SW480 (cell line): ENCODE results near the gene SH3PXD2A.
"Not testable (repeated sequence)": the region's sequence is repeated elsewhere in the genome, so short reads cannot be mapped to it uniquely, and the experiment has no call there.

Source experiments
- DNase-seq: peaks from one replicate; pipeline ENCODE4 v3.0.0-alpha.2; 2016; ENCODE audit warnings: low spot score

SH3PXD2A gene

DNA sequence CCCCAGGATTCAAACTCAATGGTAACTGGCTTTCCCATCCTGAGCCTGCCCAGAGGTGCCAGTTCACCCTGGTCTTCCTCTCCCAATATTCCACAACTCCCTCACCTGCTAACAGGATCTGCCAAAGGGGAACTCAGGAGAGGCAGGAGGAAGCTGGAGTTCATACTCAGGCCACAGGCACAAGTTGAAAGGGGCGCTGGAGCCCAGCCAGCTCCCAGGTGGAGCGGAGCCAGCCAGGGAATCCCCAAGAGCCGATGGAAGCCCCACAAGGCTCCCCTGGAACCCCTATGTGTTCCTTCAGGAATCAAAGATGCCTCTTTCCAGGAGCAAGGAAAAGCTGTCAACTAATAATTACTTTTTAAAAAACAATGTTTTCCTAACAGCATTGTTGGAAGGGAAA, 63.5 kb downstream of the SH3PXD2A start:
- no peak for DNase-seq

DNA sequence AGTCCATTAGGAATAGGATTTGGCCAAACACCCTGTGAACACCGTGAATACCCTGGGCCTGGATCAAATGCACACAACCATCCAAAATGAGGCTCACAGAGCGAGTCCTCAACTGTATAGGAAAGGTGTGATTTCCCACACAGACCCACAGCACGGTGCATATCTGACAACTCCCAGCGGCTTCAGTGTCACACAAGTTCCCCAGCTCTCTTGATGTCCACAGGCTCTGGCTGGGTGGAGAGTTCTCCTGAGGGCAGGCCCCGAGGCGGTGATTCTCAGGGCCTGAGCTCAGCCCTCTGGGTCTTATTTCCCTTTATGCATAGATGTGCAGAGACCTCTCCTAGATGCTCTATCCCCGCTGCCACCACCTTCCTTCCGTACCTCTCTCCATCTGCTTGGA, 64.1 kb downstream of the SH3PXD2A start:
- no peak for DNase-seq

DNA sequence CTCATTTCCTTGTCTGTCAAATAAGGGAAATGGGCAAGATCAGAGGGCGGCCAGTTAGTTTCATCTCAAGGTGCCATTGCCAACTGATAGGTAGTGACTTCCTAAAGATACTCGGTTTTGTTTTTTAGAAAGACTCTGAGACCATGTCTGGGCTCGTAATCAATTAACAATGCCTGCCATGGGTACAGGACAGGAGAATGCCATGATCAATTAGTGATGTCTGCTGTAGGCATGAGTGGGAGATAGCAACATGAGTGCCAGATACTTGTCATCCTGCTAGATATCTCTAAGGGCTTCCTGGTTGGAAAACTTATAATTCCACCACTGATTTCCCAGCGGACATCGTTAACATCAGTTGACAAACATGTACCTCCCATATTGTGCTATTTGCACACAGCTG, 64.8 kb downstream of the SH3PXD2A start:
- DNase-seq: no peak

DNA sequence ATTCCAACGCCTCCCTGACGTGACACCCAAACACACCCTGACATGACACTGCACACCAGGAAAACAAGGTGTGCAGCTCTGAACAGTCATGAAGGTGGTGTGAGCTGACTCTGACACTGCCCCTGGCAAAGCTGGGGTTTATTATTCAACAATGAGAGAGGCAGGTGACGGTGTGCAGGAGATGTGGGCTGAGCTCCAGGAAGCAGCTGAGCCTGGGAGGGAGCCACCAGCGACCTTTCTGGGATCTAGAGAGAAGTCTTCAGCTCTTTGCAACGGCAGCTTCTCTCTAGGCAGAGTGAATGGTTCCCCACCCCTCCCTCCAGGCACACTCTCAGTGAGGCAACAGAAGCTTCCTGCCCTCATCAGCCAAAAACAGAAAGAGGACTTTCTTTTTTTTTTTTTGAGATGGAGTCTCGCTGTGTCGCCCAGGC, 65.6 kb downstream of the SH3PXD2A start:
- no peak for DNase-seq

DNA sequence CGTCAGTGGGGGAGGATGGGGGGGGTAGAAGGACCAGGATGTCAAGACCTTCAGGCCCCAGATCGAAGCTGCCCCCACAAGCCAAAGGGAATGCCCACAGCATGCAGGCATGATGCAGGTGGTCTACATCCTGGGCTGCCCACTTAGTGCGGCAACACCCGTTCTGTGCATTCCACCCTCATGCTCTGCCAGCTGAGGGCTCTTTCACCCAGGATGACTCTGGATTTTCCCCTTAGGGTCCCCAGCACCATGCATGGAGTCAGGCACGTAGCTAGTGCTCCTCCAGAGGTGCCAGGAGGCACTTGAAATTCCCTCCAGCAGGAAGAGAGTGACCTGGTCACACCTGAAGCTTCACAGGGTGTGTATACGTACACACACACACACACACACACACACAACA, 66.2 kb downstream of the SH3PXD2A start:
- no peak for DNase-seq

DNA sequence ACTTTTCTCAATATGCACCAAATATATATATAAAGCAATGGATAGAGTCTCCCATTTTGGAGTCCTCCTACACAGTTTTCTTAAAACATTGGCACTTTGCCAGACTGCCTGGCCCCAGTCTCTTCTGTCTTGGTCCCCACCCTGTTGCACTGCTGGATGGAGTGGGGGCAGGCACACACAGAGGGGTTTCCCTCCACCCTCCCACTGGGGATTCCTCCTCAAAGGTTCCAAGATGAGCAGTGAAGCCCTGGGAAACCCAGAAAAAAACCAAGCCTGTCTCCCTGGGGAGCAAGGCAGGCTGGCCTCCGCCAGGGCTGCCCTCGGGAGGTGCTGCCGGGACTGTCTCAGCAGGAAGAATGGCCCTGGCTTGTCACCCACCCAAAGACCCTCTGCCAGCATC, 68.0 kb downstream of the SH3PXD2A start:
- no peak for DNase-seq

DNA sequence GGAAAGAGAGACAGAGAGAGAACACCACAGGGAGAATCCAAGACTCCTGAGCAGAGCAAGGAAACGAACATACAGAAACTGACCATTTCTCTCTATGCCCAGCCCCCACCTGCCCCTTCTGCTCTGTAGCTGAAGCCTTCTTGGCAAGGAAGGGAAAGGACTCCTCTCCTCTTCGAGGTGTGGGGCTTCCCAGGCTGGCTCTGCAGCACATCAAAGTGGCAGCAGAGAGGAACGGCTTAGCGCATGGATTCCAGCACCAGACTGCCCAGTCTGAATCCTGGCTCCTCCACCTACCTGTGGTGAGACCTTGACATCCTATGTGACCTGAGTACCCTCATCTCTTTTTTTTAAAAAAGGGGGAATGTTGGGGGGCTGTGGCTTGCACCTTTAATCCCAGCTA, 69.4 kb downstream of the SH3PXD2A start:
- DNase-seq: no peak

DNA sequence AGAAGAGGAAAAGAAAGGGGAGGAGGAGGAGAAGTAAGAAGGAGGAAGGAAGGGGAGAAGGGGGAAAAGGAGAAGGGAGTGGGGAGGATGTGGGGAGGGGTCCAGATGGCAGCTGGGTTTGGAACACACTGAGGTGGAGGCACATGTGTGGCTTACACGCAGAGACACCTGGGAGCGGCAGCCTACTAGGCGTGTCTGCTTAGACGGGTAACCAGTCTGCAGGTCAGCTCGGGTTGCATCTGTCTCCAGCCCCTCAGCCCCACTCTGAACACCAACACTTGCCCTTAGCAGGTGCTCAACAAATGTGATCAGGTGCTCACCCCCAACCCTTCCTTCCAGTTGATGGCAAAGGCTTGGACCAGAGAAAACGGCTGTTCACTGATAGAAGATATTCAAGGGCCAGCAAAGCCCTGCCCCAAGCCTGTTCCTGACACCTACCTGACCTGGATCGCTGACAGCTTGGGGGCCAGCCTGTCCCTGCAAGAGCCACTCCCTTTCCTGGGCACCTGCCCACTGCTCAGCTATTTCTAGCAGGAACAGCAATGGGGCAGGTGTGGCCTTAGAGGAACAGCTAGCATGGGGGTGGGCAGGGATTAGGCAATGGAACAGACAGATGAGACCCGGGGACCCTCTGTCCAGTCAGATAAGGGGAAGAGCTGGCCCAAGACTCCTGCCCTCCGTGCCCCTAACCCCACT, 70.5 kb downstream of the SH3PXD2A start:
- no peak for DNase-seq

DNA sequence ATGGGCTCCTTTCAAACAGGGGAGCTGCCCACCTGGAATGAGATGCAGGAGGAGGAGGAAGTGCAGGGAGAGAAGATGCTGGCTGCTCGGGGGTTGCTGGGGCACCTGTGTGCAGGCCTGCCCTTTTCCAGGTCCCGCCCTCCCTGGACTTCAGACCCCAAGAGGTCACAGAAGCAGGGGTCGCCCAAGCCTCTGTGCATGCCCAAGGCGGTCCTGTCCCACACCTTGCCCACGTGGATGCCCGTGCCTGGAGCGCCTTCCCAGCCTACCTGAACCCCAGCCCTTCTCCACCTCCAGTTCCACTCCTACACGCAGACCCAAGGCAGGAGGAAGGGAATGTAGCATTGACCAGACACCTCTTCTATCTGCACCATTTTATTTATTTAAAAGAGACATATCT, 71.3 kb downstream of the SH3PXD2A start:
- no peak for DNase-seq

DNA sequence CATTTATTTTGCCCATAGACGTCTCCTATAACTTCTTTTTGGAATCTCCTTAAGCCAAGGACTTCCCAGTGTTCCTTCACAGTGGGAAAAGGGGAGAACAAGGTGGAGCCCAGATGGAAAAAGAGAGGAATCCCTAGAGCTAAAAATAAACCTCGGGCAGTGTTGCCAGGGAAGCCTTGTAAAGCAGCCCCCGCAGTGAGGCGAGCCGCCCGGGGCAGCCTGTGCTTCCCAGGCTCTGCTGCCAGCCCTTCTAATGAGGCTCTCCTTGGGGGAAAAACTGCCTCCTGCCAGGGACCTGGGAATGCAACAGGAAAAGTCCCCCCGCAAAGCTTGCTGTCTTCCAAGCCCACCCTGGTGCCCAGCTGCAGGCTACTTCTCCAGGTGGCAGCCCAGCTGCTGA, 71.7 kb downstream of the SH3PXD2A start:
- no peak for DNase-seq

DNA sequence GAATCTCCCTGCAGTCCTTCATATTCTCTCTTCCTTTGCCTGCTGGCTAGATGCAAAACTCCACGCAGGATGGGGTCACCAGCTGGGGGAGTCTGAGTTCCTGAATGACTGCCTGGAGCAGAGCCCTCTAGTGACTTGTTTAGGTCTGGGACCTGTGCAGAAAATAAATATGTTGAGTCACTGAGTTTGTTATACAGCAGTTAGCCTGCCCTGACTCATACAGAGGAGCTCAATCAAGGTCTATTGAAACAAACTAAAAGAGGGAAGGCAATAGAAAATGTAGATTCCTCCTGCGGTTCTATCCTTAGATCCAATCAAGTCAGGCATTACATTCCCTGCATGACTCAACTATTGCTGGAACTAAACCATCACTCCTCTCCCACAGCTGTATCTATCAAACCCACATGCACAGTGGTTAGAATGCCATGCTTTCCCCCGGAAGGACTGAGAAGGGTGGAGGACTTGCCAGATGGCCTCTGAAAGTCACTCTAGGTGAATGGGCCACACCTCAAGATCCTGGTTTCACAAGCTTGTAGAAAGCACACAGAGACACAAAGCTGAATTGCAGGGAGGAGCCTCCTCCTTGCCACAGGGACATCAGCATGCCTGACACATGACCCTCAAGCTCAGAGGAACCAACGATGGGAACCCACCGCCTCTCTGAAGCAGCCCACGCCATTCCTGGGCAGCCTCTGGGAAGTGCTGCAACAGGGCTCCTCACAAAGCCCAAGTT, 73.9 kb downstream of the SH3PXD2A start:
- DNase-seq: peak; percentile 52

DNA sequence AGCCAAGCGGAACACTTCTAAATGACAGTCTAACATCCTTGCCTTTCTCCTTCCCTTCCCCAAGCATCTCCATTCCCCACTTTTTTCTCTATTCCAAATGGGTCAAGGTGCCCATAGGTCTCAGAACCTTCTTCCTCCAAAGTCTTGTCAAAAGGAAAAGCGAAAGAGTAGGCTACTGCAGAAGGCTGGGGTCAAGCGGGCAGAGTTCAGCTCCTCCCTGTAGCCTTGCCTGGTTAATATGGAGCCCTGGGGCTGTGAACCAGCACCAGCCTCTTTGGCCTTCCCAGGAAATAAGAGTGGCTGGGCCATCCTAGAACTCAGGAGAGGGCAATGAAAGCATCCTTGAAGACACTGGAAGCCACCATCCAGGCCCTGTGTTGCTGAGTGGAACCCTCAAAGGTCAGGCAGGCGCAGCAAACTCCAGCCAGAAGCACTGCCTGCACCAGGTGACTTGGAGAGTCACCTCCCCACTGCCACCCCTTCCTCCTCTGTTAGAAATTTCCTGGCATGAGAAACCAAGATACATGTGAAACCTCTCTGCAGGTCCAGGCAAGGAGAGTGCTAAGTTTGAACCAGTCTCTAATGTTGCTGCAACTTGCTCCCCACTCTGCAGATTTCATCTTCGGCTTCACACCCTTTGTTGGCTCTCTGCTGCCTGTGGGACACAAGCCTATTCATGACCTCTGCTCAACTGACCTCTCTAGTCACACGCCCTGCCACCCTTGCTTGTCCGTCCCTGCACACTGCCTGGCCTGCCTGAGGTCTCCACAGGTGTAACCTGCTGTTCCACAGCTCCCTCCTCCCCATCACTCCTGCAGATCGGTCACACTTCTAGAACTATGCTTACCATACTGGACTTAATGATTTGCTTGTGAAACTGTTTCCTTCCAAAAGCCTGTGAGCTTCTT, 74.9 kb downstream of the SH3PXD2A start:
- DNase-seq: no peak

DNA sequence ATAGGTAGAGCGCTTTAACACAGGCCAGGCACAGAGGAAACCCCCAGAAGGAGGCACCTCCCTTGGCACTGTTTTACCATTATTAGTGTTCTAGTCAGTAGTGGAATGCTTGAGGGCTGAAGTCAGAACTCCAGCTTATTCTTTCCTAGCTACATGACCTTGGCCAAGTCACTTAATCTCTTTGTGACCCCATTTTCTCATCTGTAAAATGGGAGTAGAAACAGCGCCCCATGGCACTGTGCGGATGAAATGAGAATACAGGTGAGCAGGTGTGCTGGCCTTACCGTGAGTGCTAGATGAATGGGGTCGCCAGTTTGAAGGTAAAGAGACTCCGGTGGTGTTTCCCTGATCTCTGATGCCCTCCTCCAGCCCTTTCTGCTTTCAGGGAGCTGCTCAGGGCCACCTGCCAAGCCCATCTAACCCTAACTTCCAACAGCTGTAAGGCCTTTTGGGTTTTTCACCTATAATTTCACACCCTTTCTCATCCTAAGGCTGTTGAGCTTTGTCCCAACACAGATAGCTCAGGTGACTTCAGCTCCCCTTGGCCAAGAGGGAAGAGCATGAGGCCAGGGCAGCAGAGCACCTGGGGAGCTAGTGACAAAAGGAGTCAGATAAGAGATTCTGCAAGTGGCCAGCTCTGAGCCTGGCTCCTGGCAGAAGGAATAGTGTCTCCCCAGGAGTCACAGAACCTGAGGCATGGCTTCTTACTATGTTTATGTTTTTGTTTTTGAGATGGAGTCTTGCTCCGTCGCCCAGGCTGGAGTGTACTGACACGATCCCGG, 76.8 kb downstream of the SH3PXD2A start:
- DNase-seq: no peak

DNA sequence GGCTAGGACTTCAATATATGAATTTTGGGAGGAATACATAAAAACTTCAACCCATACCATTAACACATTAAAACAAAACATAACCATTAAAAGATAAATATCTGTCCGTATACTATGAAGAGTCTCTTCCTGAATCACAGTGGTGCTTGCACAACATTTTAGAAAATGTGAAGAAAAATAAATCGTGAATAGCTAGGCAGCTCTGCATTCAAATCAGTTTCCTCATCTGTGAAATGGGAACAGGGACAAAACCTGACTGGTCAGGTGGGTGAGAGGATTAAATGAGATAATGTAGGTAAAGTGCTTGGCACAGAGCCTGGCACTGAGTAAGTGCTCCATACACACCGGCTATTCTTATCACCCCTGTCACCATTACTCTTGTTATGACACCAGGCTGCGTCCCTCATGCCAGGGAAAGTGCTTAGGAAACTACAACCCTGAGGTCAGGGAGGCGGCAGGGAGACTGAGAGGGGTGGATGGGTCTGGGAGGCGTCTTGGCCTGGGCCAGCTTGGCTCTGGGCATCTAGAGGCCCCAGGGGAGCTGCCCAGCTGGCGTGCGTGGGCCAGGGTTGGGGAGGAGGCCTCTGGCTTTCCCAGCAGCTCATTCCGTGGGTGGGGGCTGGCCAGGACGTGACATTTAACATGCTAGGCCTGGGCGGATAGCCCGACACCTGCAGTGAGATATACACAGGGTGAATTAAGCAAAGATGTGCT, 78.3 kb downstream of the SH3PXD2A start:
- no peak for DNase-seq

DNA sequence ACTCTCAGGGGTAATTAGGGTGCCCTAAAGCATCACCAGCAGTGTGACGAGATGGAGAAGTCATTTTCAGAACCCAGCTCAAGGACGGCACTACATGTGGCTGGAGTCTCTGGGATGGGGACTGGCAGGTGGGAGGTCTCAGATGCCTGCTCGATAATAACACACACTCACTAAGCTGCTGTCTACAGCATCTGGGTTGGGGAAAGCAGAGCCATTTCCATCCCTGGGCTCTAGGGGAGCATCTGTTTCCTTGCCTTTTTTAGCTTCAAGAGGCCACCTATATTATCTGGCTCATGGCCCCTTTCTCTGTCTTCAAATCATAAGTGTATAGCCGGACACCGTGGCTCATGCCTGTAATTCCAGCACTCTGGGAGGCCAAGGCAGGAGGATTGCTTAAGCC, 79.6 kb downstream of the SH3PXD2A start:
- DNase-seq: no peak

DNA sequence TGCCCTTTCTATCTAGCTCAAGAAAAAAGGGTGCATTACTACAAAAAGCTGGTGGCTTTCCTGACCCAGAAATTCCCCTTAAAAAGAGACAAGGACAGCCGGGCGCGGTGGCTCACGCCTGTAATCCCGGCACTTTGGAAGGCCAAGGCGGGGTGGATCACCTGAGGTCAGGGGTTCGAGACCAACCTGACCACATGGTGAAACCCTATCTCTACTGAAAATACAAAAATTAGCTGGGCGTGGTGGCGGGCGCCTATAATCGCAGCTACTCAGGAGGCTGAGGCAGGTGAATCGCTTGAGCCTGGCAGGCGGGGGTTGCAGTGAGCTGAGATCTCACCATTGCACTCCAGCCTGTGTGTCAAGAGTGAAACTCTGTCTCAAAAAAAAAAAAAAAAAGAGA, 82.5 kb downstream of the SH3PXD2A start:
- not testable (repeated sequence) for DNase-seq

DNA sequence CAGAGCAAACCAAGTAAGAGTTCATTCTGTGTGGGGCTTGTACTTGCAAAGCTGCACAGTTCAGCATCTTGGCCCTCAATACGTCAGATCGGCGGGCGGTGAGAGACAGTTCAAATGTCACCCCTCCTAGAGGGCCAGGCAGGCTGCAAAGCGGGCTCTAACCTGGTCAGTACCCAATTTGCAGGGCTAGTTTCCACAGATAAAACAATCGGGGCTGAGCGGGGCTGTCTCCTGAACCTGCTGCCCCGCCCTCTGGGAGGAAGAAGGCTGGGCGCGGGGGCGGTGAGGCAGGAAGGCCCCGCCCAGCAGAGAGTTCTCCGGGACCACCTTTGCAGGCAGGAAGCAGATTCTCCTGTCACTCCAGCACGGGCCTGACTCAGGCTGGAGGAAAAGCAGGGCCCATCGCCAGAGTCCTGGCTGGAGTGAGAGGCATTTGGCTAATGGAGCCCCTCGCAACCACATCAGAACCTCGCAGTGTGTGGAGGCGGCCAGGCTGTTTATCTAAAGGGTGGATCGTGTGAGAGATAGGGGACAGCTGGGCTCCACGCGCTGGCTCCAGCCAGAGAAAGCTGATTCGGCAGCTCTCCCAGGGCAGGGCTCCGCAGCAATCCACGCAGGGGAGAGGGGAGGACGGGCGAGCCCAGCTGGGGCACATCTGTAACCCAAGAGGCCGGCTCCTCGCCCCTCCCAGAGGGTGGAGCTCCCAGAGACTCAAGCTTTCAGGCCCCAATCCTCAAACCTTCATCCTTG, 83.1 kb downstream of the SH3PXD2A start:
- peak; percentile 96 for DNase-seq

DNA sequence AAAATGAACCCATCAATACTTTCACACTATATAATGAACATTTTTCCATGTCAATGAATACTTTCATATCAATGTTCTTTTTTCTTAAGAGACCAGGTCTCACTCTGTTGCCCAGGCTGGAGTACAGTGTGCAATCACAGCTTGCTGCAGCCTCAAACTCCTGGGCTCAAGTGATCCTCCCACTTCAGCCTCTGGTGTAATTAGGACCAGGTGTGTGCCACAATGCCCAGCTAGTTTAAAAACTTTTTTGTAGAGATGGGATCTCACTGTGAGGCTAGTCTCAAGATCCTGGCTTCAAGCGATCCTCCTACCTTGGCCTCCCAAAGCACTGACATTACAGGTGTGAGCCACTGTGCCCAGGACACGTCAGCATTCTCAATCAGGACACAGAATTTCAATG, 85.2 kb downstream of the SH3PXD2A start:
- DNase-seq: no peak

DNA sequence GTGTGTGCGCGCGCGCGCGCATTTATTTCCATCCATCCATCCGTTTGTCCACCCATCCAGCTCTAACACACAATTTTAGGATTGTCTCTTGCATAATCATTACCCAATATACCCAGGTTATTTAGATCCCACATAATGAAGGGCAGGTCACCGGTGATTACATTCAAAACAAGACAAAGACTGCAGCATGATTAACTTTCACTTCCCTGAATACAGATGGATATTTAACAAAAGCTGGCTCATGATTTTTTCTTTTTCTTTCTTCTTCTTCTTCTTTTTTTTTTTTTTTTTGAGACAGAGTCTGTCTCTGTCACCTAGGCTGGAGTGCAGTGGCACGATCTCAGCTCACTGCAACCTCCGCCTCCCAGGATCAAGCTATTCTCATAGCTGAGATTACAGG, 86.2 kb downstream of the SH3PXD2A start:
- DNase-seq: no peak

DNA sequence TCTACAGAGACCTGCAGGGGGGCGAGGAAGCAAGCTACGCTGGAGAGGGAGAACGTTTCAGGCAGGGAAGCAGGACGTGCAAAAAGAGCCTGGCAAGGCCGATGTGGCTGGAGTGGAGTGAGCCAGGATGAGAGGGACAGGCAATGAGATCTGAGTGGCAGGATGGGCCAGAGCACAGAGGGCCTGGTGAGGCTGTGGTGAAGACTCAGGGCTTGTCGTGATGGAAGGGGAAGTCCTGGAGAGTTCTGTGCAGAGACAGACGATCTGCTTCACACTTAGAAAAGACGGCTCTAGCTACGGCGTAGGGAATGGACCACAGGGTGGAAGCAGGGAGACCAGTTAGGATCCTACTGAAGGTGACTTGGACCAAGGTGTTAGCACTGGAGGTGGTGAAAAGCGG, 87.0 kb downstream of the SH3PXD2A start:
- no peak for DNase-seq

DNA sequence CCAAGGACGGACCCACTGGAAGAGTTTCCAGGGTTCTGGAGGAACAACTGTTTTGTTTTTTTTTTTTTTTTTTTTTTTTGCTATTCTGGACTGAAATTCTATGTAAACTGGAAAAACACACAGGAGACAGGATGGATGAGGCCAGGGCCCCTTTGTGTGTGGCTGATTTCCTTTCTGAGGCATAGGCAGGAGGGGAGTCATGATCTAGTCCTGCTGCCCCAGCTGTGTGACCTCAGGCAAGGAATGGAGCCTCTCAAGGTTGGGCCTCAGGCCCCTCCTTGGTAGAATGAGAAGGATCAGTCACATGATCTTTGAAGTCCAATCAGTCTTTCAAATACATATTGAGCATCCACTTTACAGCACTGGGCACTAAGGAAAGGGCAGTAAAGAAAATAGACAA, 87.6 kb downstream of the SH3PXD2A start:
- DNase-seq: no peak
